Esophagus muscularis mucosa (tissue), 4 donors: ENCODE data around the gene BAG3.

Source experiments
- EP300 ChIP-seq: sonication (generic); formaldehyde crosslinking; IDR thresholded peaks from one replicate; pipeline ENCODE4 v1.6.1; 2017; ENCODE audit warnings: antibody characterized with exemption
- POLR2A ChIP-seq: fragments of 450-650 bp; IDR thresholded peaks from one replicate; pipeline ENCODE4 v1.6.1; 2017; ENCODE audit warnings: antibody characterized with exemption, moderate library complexity, mild to moderate bottlenecking, low read depth
- TF ChIP-seq, protein P1 (sequence below), 3 experiments: fragments of 200-600 bp in 2 of 3; fragments of 450-650 bp in 1 of 3; sonication (generic) in 2 of 3; IDR thresholded peaks; one replicate each; pipeline ENCODE4 v1.5.1; 2017 to 2019; ENCODE audit warnings: antibody characterized with exemption in 3 of 3, mild to moderate bottlenecking in 2 of 3, moderate library complexity in 1 of 3

DNA sequence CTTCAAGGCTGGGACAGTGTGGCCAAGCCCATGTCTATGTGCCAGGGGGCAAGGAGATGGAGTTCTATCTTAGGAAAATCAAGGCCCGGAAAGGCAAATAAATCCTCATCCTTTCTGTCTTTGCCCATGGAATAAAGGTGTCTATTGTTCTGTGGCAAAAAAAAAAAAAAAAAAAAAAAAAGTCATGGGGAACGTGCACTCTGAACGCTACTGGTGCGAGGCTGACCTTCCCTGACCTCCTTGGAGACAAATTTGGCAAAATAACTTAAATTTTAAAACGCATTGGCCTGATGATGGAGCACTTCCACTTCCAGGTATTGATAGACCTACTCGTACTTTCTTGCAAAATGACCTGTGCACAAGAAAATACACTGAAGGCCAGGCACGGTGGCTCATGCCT, 12.2 kb upstream of the BAG3 start:
- TF ChIP-seq, protein P1, sequence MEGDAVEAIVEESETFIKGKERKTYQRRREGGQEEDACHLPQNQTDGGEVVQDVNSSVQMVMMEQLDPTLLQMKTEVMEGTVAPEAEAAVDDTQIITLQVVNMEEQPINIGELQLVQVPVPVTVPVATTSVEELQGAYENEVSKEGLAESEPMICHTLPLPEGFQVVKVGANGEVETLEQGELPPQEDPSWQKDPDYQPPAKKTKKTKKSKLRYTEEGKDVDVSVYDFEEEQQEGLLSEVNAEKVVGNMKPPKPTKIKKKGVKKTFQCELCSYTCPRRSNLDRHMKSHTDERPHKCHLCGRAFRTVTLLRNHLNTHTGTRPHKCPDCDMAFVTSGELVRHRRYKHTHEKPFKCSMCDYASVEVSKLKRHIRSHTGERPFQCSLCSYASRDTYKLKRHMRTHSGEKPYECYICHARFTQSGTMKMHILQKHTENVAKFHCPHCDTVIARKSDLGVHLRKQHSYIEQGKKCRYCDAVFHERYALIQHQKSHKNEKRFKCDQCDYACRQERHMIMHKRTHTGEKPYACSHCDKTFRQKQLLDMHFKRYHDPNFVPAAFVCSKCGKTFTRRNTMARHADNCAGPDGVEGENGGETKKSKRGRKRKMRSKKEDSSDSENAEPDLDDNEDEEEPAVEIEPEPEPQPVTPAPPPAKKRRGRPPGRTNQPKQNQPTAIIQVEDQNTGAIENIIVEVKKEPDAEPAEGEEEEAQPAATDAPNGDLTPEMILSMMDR (IDR thresholded peaks at IDR 0.05): no peak
- no peak for TF ChIP-seq POLR2A
- no peak for TF ChIP-seq EP300
